Neural cell (in vitro differentiated cells): Measurements from ENCODE around the gene MEGF11.

Source experiments
- EP300 ChIP-seq: fragments of 450-650 bp; conservative IDR thresholded peaks from 2 replicates; pipeline ENCODE4 v1.6.1; 2014; ENCODE audit warnings: antibody characterized with exemption, mild to moderate bottlenecking, moderate library complexity; ENCODE audit not compliant: poor library complexity, severe bottlenecking
- EZH2 ChIP-seq: fragments of 200-600, 300-800 bp; shearing (Covaris generic), sonication (generic); IDR thresholded peaks from 2 replicates; pipeline ENCODE4 v1.6.1; 2014; ENCODE audit warnings: antibody characterized with exemption, low read length, borderline replicate concordance, mild to moderate bottlenecking; ENCODE audit not compliant: insufficient read depth, poor library complexity, severe bottlenecking
- MXI1 ChIP-seq: fragments of 450-650 bp; conservative IDR thresholded peaks from 2 replicates; pipeline ENCODE4 v1.6.1; 2014; ENCODE audit warnings: antibody characterized with exemption, mild to moderate bottlenecking; ENCODE audit not compliant: poor library complexity, severe bottlenecking
- POLR2AphosphoS5 ChIP-seq: IDR thresholded peaks from 2 replicates; pipeline ENCODE4 v1.6.1; 2012
- RAD21 ChIP-seq: fragments of 450-650 bp; conservative IDR thresholded peaks from 2 replicates; pipeline ENCODE4 v1.6.1; 2014; ENCODE audit warnings: antibody characterized with exemption, mild to moderate bottlenecking, moderate library complexity
- SMC3 ChIP-seq: fragments of 450-650 bp; conservative IDR thresholded peaks from 2 replicates; pipeline ENCODE4 v1.6.1; 2014; ENCODE audit warnings: antibody characterized with exemption, mild to moderate bottlenecking, moderate library complexity; ENCODE audit not compliant: poor library complexity
- TAF1 ChIP-seq: IDR thresholded peaks from 2 replicates; pipeline ENCODE4 v1.6.1; 2012; ENCODE audit warnings: low read depth
- TF ChIP-seq, protein P1 (sequence below): fragments of 450-650 bp; IDR thresholded peaks from 2 replicates; pipeline ENCODE4 v1.5.1; 2014; ENCODE audit warnings: antibody characterized with exemption, mild to moderate bottlenecking, moderate library complexity; ENCODE audit not compliant: poor library complexity, severe bottlenecking
- TF ChIP-seq, protein P2 (sequence below): IDR thresholded peaks from 2 replicates; pipeline ENCODE4 v1.6.1; 2012; ENCODE audit warnings: borderline replicate concordance

DNA sequence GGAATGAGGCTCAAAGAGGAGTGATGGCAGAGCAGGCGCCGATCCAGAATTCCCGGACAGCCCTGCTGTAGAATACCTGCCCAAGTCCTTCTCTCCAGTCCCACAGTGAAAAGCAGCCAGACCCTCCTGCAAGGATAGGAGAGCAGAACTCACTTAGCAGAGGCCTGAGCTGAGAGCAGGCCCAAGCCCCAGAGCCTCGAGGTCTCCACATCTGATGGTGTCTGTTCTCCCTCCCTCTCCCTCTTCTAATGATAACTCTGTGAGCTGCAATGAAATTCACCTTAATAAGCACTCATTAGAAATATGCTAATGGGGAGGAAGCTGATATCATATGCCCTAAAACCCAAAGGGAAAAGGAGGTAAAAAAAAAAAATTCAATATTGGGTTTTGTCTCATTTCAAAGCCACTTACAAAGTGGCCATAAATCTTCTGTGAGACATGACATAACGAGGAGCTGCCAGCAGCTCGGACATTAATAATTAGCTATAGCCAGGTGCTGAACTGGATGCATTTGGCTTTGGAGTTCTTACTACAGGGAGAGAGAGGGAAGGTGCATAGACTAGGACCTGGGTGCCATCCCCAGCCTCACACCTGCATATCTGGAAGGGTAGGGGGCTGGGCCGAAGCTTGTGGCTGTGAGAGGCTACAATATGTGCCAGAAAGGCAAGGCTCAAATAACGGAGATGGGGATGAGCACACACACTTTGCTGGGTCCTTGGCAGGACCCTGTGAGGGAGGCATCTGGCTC, 108.4 kb downstream of the MEGF11 start:
- TF ChIP-seq, protein P1, sequence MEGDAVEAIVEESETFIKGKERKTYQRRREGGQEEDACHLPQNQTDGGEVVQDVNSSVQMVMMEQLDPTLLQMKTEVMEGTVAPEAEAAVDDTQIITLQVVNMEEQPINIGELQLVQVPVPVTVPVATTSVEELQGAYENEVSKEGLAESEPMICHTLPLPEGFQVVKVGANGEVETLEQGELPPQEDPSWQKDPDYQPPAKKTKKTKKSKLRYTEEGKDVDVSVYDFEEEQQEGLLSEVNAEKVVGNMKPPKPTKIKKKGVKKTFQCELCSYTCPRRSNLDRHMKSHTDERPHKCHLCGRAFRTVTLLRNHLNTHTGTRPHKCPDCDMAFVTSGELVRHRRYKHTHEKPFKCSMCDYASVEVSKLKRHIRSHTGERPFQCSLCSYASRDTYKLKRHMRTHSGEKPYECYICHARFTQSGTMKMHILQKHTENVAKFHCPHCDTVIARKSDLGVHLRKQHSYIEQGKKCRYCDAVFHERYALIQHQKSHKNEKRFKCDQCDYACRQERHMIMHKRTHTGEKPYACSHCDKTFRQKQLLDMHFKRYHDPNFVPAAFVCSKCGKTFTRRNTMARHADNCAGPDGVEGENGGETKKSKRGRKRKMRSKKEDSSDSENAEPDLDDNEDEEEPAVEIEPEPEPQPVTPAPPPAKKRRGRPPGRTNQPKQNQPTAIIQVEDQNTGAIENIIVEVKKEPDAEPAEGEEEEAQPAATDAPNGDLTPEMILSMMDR: no peak
- TF ChIP-seq, protein P2, sequence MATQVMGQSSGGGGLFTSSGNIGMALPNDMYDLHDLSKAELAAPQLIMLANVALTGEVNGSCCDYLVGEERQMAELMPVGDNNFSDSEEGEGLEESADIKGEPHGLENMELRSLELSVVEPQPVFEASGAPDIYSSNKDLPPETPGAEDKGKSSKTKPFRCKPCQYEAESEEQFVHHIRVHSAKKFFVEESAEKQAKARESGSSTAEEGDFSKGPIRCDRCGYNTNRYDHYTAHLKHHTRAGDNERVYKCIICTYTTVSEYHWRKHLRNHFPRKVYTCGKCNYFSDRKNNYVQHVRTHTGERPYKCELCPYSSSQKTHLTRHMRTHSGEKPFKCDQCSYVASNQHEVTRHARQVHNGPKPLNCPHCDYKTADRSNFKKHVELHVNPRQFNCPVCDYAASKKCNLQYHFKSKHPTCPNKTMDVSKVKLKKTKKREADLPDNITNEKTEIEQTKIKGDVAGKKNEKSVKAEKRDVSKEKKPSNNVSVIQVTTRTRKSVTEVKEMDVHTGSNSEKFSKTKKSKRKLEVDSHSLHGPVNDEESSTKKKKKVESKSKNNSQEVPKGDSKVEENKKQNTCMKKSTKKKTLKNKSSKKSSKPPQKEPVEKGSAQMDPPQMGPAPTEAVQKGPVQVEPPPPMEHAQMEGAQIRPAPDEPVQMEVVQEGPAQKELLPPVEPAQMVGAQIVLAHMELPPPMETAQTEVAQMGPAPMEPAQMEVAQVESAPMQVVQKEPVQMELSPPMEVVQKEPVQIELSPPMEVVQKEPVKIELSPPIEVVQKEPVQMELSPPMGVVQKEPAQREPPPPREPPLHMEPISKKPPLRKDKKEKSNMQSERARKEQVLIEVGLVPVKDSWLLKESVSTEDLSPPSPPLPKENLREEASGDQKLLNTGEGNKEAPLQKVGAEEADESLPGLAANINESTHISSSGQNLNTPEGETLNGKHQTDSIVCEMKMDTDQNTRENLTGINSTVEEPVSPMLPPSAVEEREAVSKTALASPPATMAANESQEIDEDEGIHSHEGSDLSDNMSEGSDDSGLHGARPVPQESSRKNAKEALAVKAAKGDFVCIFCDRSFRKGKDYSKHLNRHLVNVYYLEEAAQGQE: no peak
- TF ChIP-seq SMC3: no peak
- no peak for TF ChIP-seq EZH2
- TF ChIP-seq EP300: no peak
- TF ChIP-seq POLR2AphosphoS5: no peak
- TF ChIP-seq TAF1: no peak
- TF ChIP-seq RAD21: no peak
- no peak for TF ChIP-seq MXI1
